Esophagus muscularis mucosa (tissue), 4 donors: ENCODE results near the gene MALSU1. TPM values are rescaled to one million over a fixed set of nuclear protein-coding genes. Genes with fewer than 3 reads are reported as not detected.

Source experiments
- DNase-seq: peaks from one replicate; pipeline ENCODE4 v3.0.0-alpha.2; 2017; ENCODE audit errors: extremely low spot score
- H3K27ac ChIP-seq, 4 donors: fragments of 200-600 bp; sonication (generic); replicated peaks in 1 of 4; 1 replicate in 3 of 4; 2 replicates in 1 of 4; pipeline ENCODE4 v1.5.1; 2016 to 2019; ENCODE audit warnings: mild to moderate bottlenecking in 1 of 4
- H3K27me3 ChIP-seq, 4 donors: fragments of 200-600 bp; sonication (generic); one replicate each; pipeline versions ENCODE4 v1.5.1 to v1.6.0; 2016 to 2019
- H3K36me3 ChIP-seq, 4 donors: fragments of 200-600 bp; sonication (generic); one replicate each; pipeline ENCODE4 v1.5.1; 2016 to 2019
- H3K4me1 ChIP-seq, 4 donors: fragments of 200-600 bp; sonication (generic); one replicate each; pipeline ENCODE4 v1.5.1; 2016 to 2019
- H3K4me3 ChIP-seq, 4 donors: fragments of 200-600 bp; sonication (generic); 1 replicate in 2 of 4; 2 replicates in 2 of 4; pipeline ENCODE4 v1.5.1; 2016 to 2019; ENCODE audit warnings: mild to moderate bottlenecking in 4 of 4, moderate library complexity in 1 of 4
- H3K9me3 ChIP-seq, 4 donors: fragments of 200-600 bp; sonication (generic); 1 replicate in 3 of 4; 2 replicates in 1 of 4; pipeline ENCODE4 v1.5.1; 2016 to 2019
- CTCF ChIP-seq, 3 experiments: fragments of 200-600 bp in 2 of 3; fragments of 450-650 bp in 1 of 3; sonication (generic) in 2 of 3; IDR thresholded peaks; one replicate each; pipeline ENCODE4 v1.5.1; 2017 to 2019; ENCODE audit warnings: antibody characterized with exemption in 3 of 3, mild to moderate bottlenecking in 2 of 3, moderate library complexity in 1 of 3
- EP300 ChIP-seq: sonication (generic); formaldehyde crosslinking; IDR thresholded peaks from one replicate; pipeline ENCODE4 v1.6.1; 2017; ENCODE audit warnings: antibody characterized with exemption
- POLR2A ChIP-seq: fragments of 450-650 bp; IDR thresholded peaks from one replicate; pipeline ENCODE4 v1.6.1; 2017; ENCODE audit warnings: antibody characterized with exemption, moderate library complexity, mild to moderate bottlenecking, low read depth
- POLR2AphosphoS5 ChIP-seq, 2 donors: sonication (generic); formaldehyde crosslinking; IDR thresholded peaks; one replicate each; pipeline ENCODE4 v1.6.1; 2017; ENCODE audit warnings: antibody characterized with exemption in 2 of 2
- WGBS: methylation state at CpG from one replicate; pipeline ENCODE4 v1.1.5; 2018; 5-methylcytosine and 5-hydroxymethylcytosine counted together
- intact Hi-C: fragments of 100-400 bp; cut with DNase I; formaldehyde crosslinking; loops from one replicate; pipeline ENCODE4 v1.15.1; 2023
- total RNA-seq, 4 donors: library from RNA; depleted of rRNA; stranded (reverse); fragments of >200 nt; gene quantifications; one replicate each; pipeline versions ENCODE4 v1.1.0 to v1.2.1, GENCODE V29; 2016

MALSU1 gene
- total RNA-seq, 4 donors from 2014 or later, result 39.0 to 74.2 (median 63.3) TPM

DNA sequence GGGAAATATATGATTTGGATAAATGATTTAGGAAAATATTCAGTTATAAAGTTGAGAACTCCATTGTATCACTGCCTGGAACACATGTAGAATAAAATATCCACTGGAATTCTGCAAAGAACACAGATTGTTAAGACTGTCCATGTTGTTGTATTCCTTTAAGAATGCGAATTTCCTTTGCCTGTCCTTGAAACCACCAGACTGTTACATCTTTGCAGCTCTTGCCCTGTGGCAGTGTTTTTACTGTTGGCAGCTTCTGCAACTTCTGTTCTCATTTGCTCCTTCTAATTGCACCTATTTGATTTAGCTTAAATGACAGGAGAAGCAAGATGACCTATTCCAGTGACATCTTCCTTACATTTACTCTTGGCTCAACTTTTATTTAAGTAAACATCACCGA lies 39.7 kb downstream of the MALSU1 start:
- no peak for TF ChIP-seq CTCF (IDR thresholded peaks at IDR 0.05)
- TF ChIP-seq EP300, result no peak
- no peak for TF ChIP-seq POLR2A
- no peak for TF ChIP-seq POLR2AphosphoS5 (IDR thresholded peaks at IDR 0.05)
- Histone ChIP-seq H3K27me3 (no peaks in the 10 kb centered on the region), H3K36me3 (no peaks in the 10 kb centered on the region), H3K9me3 (no peaks in the 10 kb centered on the region), H3K27ac (no peak overlapping the region), H3K4me3 (no peak overlapping the region), H3K4me1 (peaks cover 15 to 20% (median 17%) of the 10 kb centered on the region in 4 donors)
- intact Hi-C loops, result no loop called here
- WGBS, result 51% methylated on average over 2 of the region's 2 CpGs
- no peak for DNase-seq

DNA sequence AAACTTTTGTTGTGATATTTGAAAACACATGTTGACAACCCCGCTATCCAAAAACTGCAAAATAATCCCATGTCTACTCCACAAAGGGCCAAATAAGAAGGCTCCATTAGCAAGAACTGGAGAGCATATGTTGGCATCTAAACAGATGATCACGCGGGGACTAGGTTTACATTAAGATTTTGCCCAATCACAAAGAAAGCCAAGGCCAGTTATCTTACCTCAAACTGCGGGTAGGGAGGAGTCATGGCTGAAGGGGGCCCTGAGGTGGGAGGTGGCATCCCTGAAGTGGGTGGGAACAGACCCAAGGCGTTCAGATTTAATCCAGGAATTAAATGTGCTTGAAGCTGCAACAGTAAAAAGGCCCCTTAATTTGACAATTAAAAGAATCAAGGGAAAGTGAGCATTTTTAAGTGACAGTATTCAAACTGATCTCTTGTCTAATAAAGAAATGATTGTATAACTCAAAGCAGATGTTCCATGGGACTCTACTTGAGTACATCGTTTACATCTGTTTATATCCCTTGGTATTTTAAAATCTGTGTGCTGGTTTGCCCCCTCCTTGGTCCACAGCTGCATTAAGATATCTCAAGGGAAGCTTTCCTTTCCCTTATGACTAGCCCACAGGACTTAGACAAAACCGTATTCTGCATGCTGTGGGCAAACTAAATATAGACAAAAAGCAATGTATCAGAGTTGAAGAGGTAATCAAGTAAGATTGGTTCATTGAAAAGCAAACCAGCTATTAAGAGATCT lies 42.9 kb downstream of the MALSU1 start:
- WGBS, result 83% methylated on average over 7 of the region's 7 CpGs

GRCh38 chr7:23343102-23343501 lies 44.0 kb downstream of the MALSU1 start:
- no peaks in the 10 kb centered on the region for H3K36me3 ChIP-seq
- no peak overlapping the region for H3K4me3 ChIP-seq
- no peak for DNase-seq
- no peaks in the 10 kb centered on the region for H3K4me1 ChIP-seq
- no peak overlapping the region for H3K27ac ChIP-seq
- H3K9me3 ChIP-seq, result no peaks in the 10 kb centered on the region
- no peaks in the 10 kb centered on the region for H3K27me3 ChIP-seq
- TF ChIP-seq CTCF (IDR thresholded peaks at IDR 0.05) (no peak), POLR2AphosphoS5 (IDR thresholded peaks at IDR 0.05) (no peak), POLR2A (no peak), EP300 (no peak)
- intact Hi-C loops, result no loop called here

More for the DNA sequence above, 42.9 kb downstream of the MALSU1 start:
- DNase-seq, result no peak
- no peak for TF ChIP-seq CTCF (IDR thresholded peaks at IDR 0.05)
- no peak for TF ChIP-seq POLR2AphosphoS5 (IDR thresholded peaks at IDR 0.05)
- TF ChIP-seq POLR2A, result no peak
- no peak for TF ChIP-seq EP300
- H3K4me3 ChIP-seq, result no peak overlapping the region
- no peak overlapping the region for H3K27ac ChIP-seq
- no peaks in the 10 kb centered on the region for H3K27me3 ChIP-seq
- H3K36me3 ChIP-seq, result no peaks in the 10 kb centered on the region
- H3K9me3 ChIP-seq, result no peaks in the 10 kb centered on the region
- intact Hi-C loops, result no loop called here
- no peaks in the 10 kb centered on the region for H3K4me1 ChIP-seq

DNA sequence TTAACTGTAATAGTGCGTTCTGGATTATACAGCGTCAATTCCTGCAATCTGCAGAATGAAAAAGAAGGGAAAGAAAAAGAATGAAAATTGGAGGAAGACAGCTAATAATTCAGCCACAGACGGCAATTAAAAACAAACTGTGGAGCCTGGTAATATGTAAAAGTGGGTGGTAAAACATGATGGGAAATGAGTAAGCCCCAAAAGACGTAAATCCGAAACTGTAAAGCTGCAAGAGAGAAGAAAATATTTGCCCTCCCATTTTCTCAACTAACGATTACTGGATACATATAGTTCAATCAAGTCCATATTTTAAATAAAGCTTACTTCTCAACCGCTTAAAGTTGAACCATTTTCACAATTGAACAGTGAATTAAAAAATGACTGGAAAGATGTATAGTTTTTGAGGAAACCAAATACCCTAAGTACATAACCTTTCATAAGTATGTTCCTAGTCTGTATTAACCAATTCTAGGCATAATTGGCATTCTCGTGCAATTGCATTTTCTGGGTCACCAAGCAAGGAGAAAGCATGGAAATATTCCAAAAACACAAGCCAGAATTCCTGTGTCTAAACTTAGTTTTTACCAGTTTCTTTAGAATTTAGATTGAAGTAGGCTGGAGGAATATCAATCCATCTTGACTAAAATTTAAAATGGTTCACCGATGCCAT lies 44.8 kb downstream of the MALSU1 start:
- H3K4me1 ChIP-seq, result no peaks in the 10 kb centered on the region
- no peak overlapping the region for H3K27ac ChIP-seq
- H3K9me3 ChIP-seq, result no peaks in the 10 kb centered on the region
- no peak overlapping the region for H3K4me3 ChIP-seq
- H3K36me3 ChIP-seq, result no peaks in the 10 kb centered on the region
- H3K27me3 ChIP-seq, result no peaks in the 10 kb centered on the region
- intact Hi-C loops, result no loop called here
- DNase-seq, result no peak
- 92% methylated on average over 9 of the region's 9 CpGs for WGBS
- TF ChIP-seq EP300, result no peak
- no peak for TF ChIP-seq POLR2A
- TF ChIP-seq POLR2AphosphoS5 (IDR thresholded peaks at IDR 0.05), result no peak
- no peak for TF ChIP-seq CTCF (IDR thresholded peaks at IDR 0.05)
